Osteoblast (primary cell): ENCODE data around the gene THAP7. TPM values are rescaled to one million over a fixed set of nuclear protein-coding genes. Genes with fewer than 3 reads are reported as not detected.

Experiments used
- DNase-seq: peaks from one replicate; pipeline ENCODE4 v3.0.0; 2011; ENCODE audit warnings: low spot score, mixed read lengths; ENCODE audit not compliant: insufficient read length; ENCODE audit errors: missing footprints
- H2AFZ ChIP-seq: 2 replicates; pipeline ENCODE4 v1.6.0; 2011; ENCODE audit warnings: mild to moderate bottlenecking, low read length
- H3K27ac ChIP-seq: 2 replicates; pipeline ENCODE4 v1.5.1; 2011; ENCODE audit warnings: mild to moderate bottlenecking, low read depth, low read length, moderate library complexity
- H3K27me3 ChIP-seq: 2 replicates; pipeline ENCODE4 v1.6.0; 2012; ENCODE audit warnings: mild to moderate bottlenecking, control low read depth, inconsistent platforms, low read length, moderate library complexity; ENCODE audit not compliant: insufficient read depth
- H3K36me3 ChIP-seq: 2 replicates; pipeline ENCODE4 v1.5.1; 2011; ENCODE audit warnings: mild to moderate bottlenecking, low read length, control low read depth, moderate library complexity; ENCODE audit not compliant: insufficient read depth
- H3K4me1 ChIP-seq: 2 replicates; pipeline ENCODE4 v1.5.1; 2011; ENCODE audit warnings: mild to moderate bottlenecking, low read length, control low read depth, moderate library complexity; ENCODE audit not compliant: insufficient read depth
- H3K4me2 ChIP-seq: 2 replicates; pipeline ENCODE4 v1.6.0; 2011; ENCODE audit warnings: mild to moderate bottlenecking, low read length; ENCODE audit not compliant: insufficient read depth
- H3K4me3 ChIP-seq: fragments of 200-600 bp; sonication (generic); 3 replicates; pipeline ENCODE4 v1.5.1; 2012; ENCODE audit warnings: mild to moderate bottlenecking, low read length, inconsistent platforms; ENCODE audit not compliant: insufficient read depth
- H3K79me2 ChIP-seq: 2 replicates; pipeline ENCODE4 v1.6.0; 2012; ENCODE audit warnings: mild to moderate bottlenecking, low read length, control low read depth, inconsistent platforms; ENCODE audit not compliant: insufficient read depth
- H3K9me3 ChIP-seq: 2 replicates; pipeline ENCODE4 v1.5.1; 2011; ENCODE audit warnings: low read depth, low read length, control low read depth
- H4K20me1 ChIP-seq: 2 replicates; pipeline ENCODE4 v1.6.0; 2012; ENCODE audit warnings: mild to moderate bottlenecking, low read length, control low read depth; ENCODE audit not compliant: insufficient read depth
- CTCF ChIP-seq: IDR thresholded peaks from 2 replicates; pipeline ENCODE4 v1.5.1; 2011; ENCODE audit warnings: mild to moderate bottlenecking, low read depth, low read length, moderate library complexity; ENCODE audit errors: extremely low read depth
- total RNA-seq: library from RNA; depleted of rRNA; stranded (reverse); fragments of >200 nt; gene quantifications from 2 replicates; pipeline ENCODE4 v1.2.3, GENCODE V29; 2012

The THAP7 gene
- total RNA-seq, 1 donor, result 24.2 TPM

- DNase-seq, result no peak
- Histone ChIP-seq H3K4me1 (peaks cover 32% of the 10 kb centered on the region), H3K27ac (no peak overlapping the region), H3K4me3 (no peak overlapping the region), H3K9me3 (no peaks in the 10 kb centered on the region), H2AFZ (no peak overlapping the region), H3K79me2 (no peaks in the 10 kb centered on the region), H4K20me1 (no peaks in the 10 kb centered on the region), H3K27me3 (no peaks in the 10 kb centered on the region), H3K4me2 (no peak overlapping the region), H3K36me3 (no peaks in the 10 kb centered on the region)
- TF ChIP-seq CTCF, result no peak
Observed at GRCh38 chr22:21047730-21048129, 45.8 kb upstream of the THAP7 start.

- no peaks in the 10 kb centered on the region for H3K9me3 ChIP-seq
- no peaks in the 10 kb centered on the region for H3K79me2 ChIP-seq
- no peaks in the 10 kb centered on the region for H4K20me1 ChIP-seq
- no peak for DNase-seq
- H3K27ac ChIP-seq, result no peak overlapping the region
- no peak overlapping the region for H3K4me2 ChIP-seq
- no peaks in the 10 kb centered on the region for H3K36me3 ChIP-seq
- no peak overlapping the region for H3K4me3 ChIP-seq
- no peak overlapping the region for H2AFZ ChIP-seq
- TF ChIP-seq CTCF, result no peak
- H3K4me1 ChIP-seq, result peaks cover 38% of the 10 kb centered on the region
- H3K27me3 ChIP-seq, result no peaks in the 10 kb centered on the region
Observed at GRCh38 chr22:21047035-21047661, 45.2 kb upstream of the THAP7 start.

- no peaks in the 10 kb centered on the region for H3K9me3 ChIP-seq
- no peaks in the 10 kb centered on the region for H3K79me2 ChIP-seq
- peak within 1 kb of the TSS; percentile 95 for H3K27ac ChIP-seq
- no peaks in the 10 kb centered on the region for H3K36me3 ChIP-seq
- peaks cover 44% of the 10 kb centered on the region for H3K4me1 ChIP-seq
- peak within 1 kb of the TSS; percentile 79 for H3K4me3 ChIP-seq
- peak; percentile 99 for DNase-seq
- no peaks in the 10 kb centered on the region for H4K20me1 ChIP-seq
- H3K4me2 ChIP-seq, result peak within 1 kb of the TSS; percentile 88
- peak within 1 kb of the TSS; percentile 99 for H2AFZ ChIP-seq
- H3K27me3 ChIP-seq, result no peaks in the 10 kb centered on the region
- no peak for TF ChIP-seq CTCF
Observed at GRCh38 chr22:21045585-21046294, 43.8 kb upstream of the THAP7 start, which contains the start of gene LRRC74B. Gene LRRC74B, plus strand, starts transcription at chr22:21045946. Its CDS starts 41 bp downstream, at chr22:21045987.

GRCh38 chr22:21044931-21045584 lies 43.1 kb upstream of the THAP7 start:
- Histone ChIP-seq H3K4me1 (peaks cover 44% of the 10 kb centered on the region), H3K9me3 (no peaks in the 10 kb centered on the region), H3K79me2 (no peaks in the 10 kb centered on the region), H4K20me1 (no peaks in the 10 kb centered on the region), H3K27ac (peak overlapping the region; percentile 95), H2AFZ (peak overlapping the region; percentile 85), H3K4me3 (peak overlapping the region; percentile 79), H3K36me3 (no peaks in the 10 kb centered on the region), H3K27me3 (no peaks in the 10 kb centered on the region), H3K4me2 (peak overlapping the region; percentile 88)
- no peak for TF ChIP-seq CTCF
- peak; percentile 90 for DNase-seq
